HepG2 (cell line): ENCODE data around the gene HAGHL. TPM values are rescaled to one million over a fixed set of nuclear protein-coding genes. Genes with fewer than 3 reads are reported as not detected.

Experiments used
- AGO2 ChIP-seq: fragments of 200-400 bp; formaldehyde crosslinking; optimal IDR thresholded peaks from 2 replicates; pipeline ENCODE3; 2017; ENCODE audit warnings: mild to moderate bottlenecking, low read depth, low read length, moderate library complexity
- CCDC6 ChIP-seq: sonication (generic); formaldehyde crosslinking; IDR thresholded peaks from 2 replicates; pipeline ENCODE4 v1.8.1; 2022; ENCODE audit warnings: mild to moderate bottlenecking, missing genetic modification reagents, moderate library complexity
- HDAC1 ChIP-seq: sonication (generic); formaldehyde crosslinking; IDR thresholded peaks from 2 replicates; pipeline ENCODE4 v1.5.1; 2020; ENCODE audit warnings: mild to moderate bottlenecking, missing genetic modification reagents
- SNRNP70 ChIP-seq: fragments of 200-400 bp; formaldehyde crosslinking; IDR thresholded peaks from 2 replicates; pipeline ENCODE4 v1.6.1; 2017; ENCODE audit warnings: mild to moderate bottlenecking, low read depth, low read length, moderate library complexity
- SUZ12 ChIP-seq: fragments of 150-350 bp; IDR thresholded peaks from 2 replicates; pipeline ENCODE4 v1.6.1; 2014; ENCODE audit warnings: low read depth, low read length
- TMF1 ChIP-seq: sonication (generic); formaldehyde crosslinking; IDR thresholded peaks from 2 replicates; pipeline ENCODE4 v1.8.1; 2022; ENCODE audit warnings: low read depth, missing genetic modification reagents
- ZNF350 ChIP-seq: sonication (generic); formaldehyde crosslinking; IDR thresholded peaks from 2 replicates; pipeline ENCODE4 v1.4.0; 2020; ENCODE audit warnings: mild to moderate bottlenecking, low read depth, missing genetic modification reagents, borderline replicate concordance
- ZNF382 ChIP-seq: sonication (generic); formaldehyde crosslinking; IDR thresholded peaks from 2 replicates; pipeline ENCODE4 v1.5.0; 2020; ENCODE audit warnings: missing genetic modification reagents, mild to moderate bottlenecking, borderline replicate concordance
- ZNF609 ChIP-seq: sonication (generic); formaldehyde crosslinking; IDR thresholded peaks from 2 replicates; pipeline ENCODE4 v1.4.0; 2020; ENCODE audit warnings: mild to moderate bottlenecking, missing genetic modification reagents, borderline replicate concordance
- ZNF646 ChIP-seq: sonication (generic); formaldehyde crosslinking; IDR thresholded peaks from 2 replicates; pipeline ENCODE4 v1.9.0; 2021; ENCODE audit warnings: mild to moderate bottlenecking, missing genetic modification reagents
- ZNF749 ChIP-seq: sonication (generic); formaldehyde crosslinking; IDR thresholded peaks from 2 replicates; pipeline ENCODE4 v1.8.0; 2022; ENCODE audit warnings: mild to moderate bottlenecking, missing genetic modification reagents, moderate library complexity, borderline replicate concordance
- polyA plus RNA-seq, 8 experiments: library from polyadenylated mRNA; depleted of rRNA in 3 of 8; stranded (reverse) in 7 of 8; unstranded in 1 of 8; fragments of >200 nt; fragmentation: Illumina TruSeq in 4 of 8; extraction: Trizol in 4 of 8; gene quantifications; 2 replicates each; pipeline versions ENCODE4 v1.2.1 to v1.2.3, GENCODE V29; 2011 to 2016; ENCODE audit warnings: low read depth in 4 of 8, missing spikeins in 1 of 8, mixed read lengths in 1 of 8; ENCODE audit not compliant: insufficient read depth in 1 of 8
- total RNA-seq, 5 experiments: library from RNA; depleted of rRNA; stranded (reverse); fragments of >200 nt; fragmentation: Illumina TruSeq; extraction: Trizol; gene quantifications; 2 replicates each; pipeline ENCODE4 v1.2.3, GENCODE V29; 2016; ENCODE audit warnings: low read depth in 1 of 5
- TF ChIP-seq, protein P1 (sequence below): sonication (generic); formaldehyde crosslinking; IDR thresholded peaks from 2 replicates; pipeline ENCODE4 v1.4.0; 2020; ENCODE audit warnings: missing genetic modification reagents
- TF ChIP-seq, protein P2 (sequence below): sonication (generic); formaldehyde crosslinking; IDR thresholded peaks from 2 replicates; pipeline ENCODE4 v1.5.1; 2020; ENCODE audit warnings: missing genetic modification reagents, mild to moderate bottlenecking, borderline replicate concordance

Gene HAGHL
- total and polyA plus RNA-seq, 2 of the 13 experiments (the other 11 are each of a cell fraction or from before 2014, with no cell fraction given): 3.4 to 8.4 TPM

DNA sequence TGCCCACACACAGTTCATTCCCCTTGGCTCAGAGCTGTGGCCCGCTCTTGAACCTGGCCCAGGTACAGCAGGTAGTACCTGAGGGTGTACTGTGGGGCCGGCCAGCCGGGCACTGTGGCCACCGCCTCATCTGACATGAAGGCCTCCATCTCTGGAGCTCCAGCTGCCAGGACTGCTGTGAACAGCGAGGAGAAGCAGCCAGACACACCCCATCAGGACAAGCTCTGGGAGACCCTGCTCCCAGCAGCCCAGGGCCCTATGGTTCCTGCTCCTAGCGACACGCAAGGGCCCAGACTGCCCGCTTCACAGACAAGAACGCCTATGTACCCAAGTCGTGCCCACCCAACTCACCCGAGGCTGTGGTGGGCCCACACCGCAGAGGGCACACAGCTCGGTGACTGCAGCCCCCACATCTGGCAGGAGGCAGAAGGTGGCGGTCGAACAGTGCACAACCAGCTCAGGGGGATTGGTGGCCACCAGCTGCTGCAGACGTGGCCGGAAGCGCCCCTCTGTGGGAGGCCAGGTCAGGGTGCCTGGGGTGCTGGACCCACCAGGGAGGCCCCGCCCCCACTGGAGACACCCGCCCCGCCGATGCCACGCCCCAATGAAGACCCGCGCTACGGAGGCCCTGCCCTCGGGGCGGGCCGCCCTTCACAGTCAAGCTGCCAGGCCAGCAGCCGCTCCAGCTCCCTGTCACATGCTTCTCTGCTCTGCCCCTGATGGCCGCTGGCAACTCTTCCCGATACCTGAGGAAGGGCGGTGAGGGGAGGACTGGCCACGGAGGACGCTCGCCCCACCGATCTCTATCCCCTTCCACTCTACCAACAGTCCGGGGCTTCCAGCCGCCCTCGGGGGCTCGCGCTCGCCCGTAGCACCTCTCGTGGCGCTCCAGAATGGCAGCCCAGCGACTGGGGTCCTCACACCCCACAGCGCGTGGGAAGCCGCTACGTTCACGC lies 47.8 kb upstream of the HAGHL start (continued):
- TF ChIP-seq ZNF749: no peak
- TF ChIP-seq ZNF350 (CRISPR knock-in tag): peak; percentile 47; the same call in 1 of the 2 replicates
- TF ChIP-seq, protein P1, sequence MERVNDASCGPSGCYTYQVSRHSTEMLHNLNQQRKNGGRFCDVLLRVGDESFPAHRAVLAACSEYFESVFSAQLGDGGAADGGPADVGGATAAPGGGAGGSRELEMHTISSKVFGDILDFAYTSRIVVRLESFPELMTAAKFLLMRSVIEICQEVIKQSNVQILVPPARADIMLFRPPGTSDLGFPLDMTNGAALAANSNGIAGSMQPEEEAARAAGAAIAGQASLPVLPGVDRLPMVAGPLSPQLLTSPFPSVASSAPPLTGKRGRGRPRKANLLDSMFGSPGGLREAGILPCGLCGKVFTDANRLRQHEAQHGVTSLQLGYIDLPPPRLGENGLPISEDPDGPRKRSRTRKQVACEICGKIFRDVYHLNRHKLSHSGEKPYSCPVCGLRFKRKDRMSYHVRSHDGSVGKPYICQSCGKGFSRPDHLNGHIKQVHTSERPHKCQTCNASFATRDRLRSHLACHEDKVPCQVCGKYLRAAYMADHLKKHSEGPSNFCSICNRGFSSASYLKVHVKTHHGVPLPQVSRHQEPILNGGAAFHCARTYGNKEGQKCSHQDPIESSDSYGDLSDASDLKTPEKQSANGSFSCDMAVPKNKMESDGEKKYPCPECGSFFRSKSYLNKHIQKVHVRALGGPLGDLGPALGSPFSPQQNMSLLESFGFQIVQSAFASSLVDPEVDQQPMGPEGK (CRISPR knock-in tag): peak; percentile 31; the same call in 1 of the 2 replicates
- TF ChIP-seq, protein P2, sequence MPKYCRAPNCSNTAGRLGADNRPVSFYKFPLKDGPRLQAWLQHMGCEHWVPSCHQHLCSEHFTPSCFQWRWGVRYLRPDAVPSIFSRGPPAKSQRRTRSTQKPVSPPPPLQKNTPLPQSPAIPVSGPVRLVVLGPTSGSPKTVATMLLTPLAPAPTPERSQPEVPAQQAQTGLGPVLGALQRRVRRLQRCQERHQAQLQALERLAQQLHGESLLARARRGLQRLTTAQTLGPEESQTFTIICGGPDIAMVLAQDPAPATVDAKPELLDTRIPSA (CRISPR knock-in tag): no peak
- TF ChIP-seq SUZ12: no peak
- TF ChIP-seq ZNF646 (CRISPR knock-in tag): no peak
- no peak for TF ChIP-seq CCDC6 (CRISPR knock-in tag)
- no peak for TF ChIP-seq ZNF382 (CRISPR knock-in tag)
- no peak for TF ChIP-seq ZNF609
- TF ChIP-seq TMF1: peak; percentile 30; the same call in 1 of the 2 replicates
- peak; percentile 49 for TF ChIP-seq AGO2
- peak; percentile 31; the same call in 1 of the 2 replicates for TF ChIP-seq HDAC1
- TF ChIP-seq SNRNP70: no peak
